Sigmoid colon (tissue), 7 donors: ENCODE results near the gene ADGRV1. TPM values are rescaled to one million over a fixed set of nuclear protein-coding genes. Genes with fewer than 3 reads are reported as not detected.

Experiments used
- DNase-seq: peaks from one replicate; pipeline ENCODE4 v3.0.0-alpha.2; 2019
- H3K27ac ChIP-seq, 4 donors: fragments of 200-600 bp; sonication (generic); one replicate each; pipeline ENCODE4 v1.5.1; 2016 to 2019; ENCODE audit warnings: mild to moderate bottlenecking in 1 of 4
- H3K27me3 ChIP-seq, 3 donors: fragments of 200-600 bp; sonication (generic); one replicate each; pipeline ENCODE4 v1.5.1; 2019; ENCODE audit warnings: mild to moderate bottlenecking in 1 of 3
- H3K36me3 ChIP-seq, 4 donors: fragments of 200-600 bp; sonication (generic); one replicate each; pipeline ENCODE4 v1.5.1; 2016 to 2019
- H3K4me1 ChIP-seq, 4 donors: fragments of 200-600 bp; sonication (generic); one replicate each; pipeline ENCODE4 v1.5.1; 2017 to 2019
- H3K4me3 ChIP-seq, 4 donors: fragments of 200-600 bp; sonication (generic); one replicate each; pipeline ENCODE4 v1.5.1; 2017 to 2019; ENCODE audit warnings: mild to moderate bottlenecking in 2 of 4, moderate library complexity in 1 of 4
- H3K9me3 ChIP-seq, 4 donors: fragments of 200-600 bp in 3 of 4; sonication (generic) in 3 of 4; one replicate each; pipeline versions ENCODE4 v1.5.1 to v1.6.1; 2013 to 2019
- CTCF ChIP-seq, 4 experiments: fragments of 450-650 bp in 3 of 4; fragments of 200-600 bp in 1 of 4; IDR thresholded peaks; one replicate each; pipeline ENCODE4 v1.5.1; 2016 to 2019; ENCODE audit warnings: antibody characterized with exemption in 4 of 4, mild to moderate bottlenecking in 3 of 4, moderate library complexity in 2 of 4
- EP300 ChIP-seq, 4 donors: sonication (generic); formaldehyde crosslinking; IDR thresholded peaks; one replicate each; pipeline ENCODE4 v1.6.1; 2017; ENCODE audit warnings: antibody characterized with exemption in 4 of 4
- POLR2A ChIP-seq, 2 donors: fragments of 450-650 bp; IDR thresholded peaks; one replicate each; pipeline ENCODE4 v1.6.1; 2016; ENCODE audit warnings: antibody characterized with exemption in 2 of 2, mild to moderate bottlenecking in 2 of 2, moderate library complexity in 2 of 2
- POLR2AphosphoS5 ChIP-seq, 4 donors: sonication (generic); formaldehyde crosslinking; IDR thresholded peaks; one replicate each; pipeline ENCODE4 v1.6.1; 2017; ENCODE audit warnings: antibody characterized with exemption in 4 of 4
- WGBS, 2 donors: extraction: QIAGEN DNeasy Blood & Tissue Kit; methylation state at CpG; one replicate each; pipeline ENCODE4 v1.1.7; 2013; 5-methylcytosine and 5-hydroxymethylcytosine counted together
- intact Hi-C: fragments of 100-400 bp; cut with DNase I; formaldehyde crosslinking; loops from one replicate; pipeline ENCODE4 v1.15.1; 2023
- polyA plus RNA-seq, 3 donors: library from polyadenylated mRNA; stranded (reverse); fragments of 200-250 nt; gene quantifications; one replicate each; pipeline ENCODE4 v1.2.3, GENCODE V29; 2013
- total RNA-seq, 4 donors: library from RNA; depleted of rRNA; stranded (reverse); fragments of >200 nt; gene quantifications; one replicate each; pipeline ENCODE4 v1.1.0, GENCODE V29; 2016
- donor health status: healthy with polysubstance abuse.
- donor health status: Bipolar disorder and iron deficiency.
- donor health status: healthy.

Gene ADGRV1
- total and polyA plus RNA-seq, 7 donors: 0.54 to 2.1 (median 0.74) TPM; not detected in 1

- WGBS, 2 donors: 77 to 83% methylated on average over 5 of the region's 5 CpGs
- H3K27ac ChIP-seq: no peak overlapping the region
These were observed 82.0 kb downstream of the ADGRV1 start for GRCh38 chr5:90640484-90641059.

GRCh38 chr5:90641528-90641927 is 82.9 kb downstream of the ADGRV1 start:
- 58 to 85% methylated on average over 3 of the region's 3 CpGs for WGBS, 2 donors
- no peaks in the 10 kb centered on the region for H3K36me3 ChIP-seq

More at GRCh38 chr5:90640484-90641059, 82.0 kb downstream of the ADGRV1 start:
- Histone ChIP-seq H3K36me3 (no peaks in the 10 kb centered on the region), H3K4me3 (no peak overlapping the region), H3K27me3 (no peaks in the 10 kb centered on the region), H3K9me3 (no peaks in the 10 kb centered on the region), H3K4me1 (no peaks in the 10 kb centered on the region)
- DNase-seq: no peak
- TF ChIP-seq CTCF (IDR thresholded peaks at IDR 0.05): no peak
- no peak for TF ChIP-seq EP300 (IDR thresholded peaks at IDR 0.05)
- TF ChIP-seq POLR2A (IDR thresholded peaks at IDR 0.05): no peak
- no peak for TF ChIP-seq POLR2AphosphoS5 (IDR thresholded peaks at IDR 0.05)
- intact Hi-C loops: no loop called here

GRCh38 chr5:90642706-90643229 is 84.2 kb downstream of the ADGRV1 start:
- TF ChIP-seq POLR2A (IDR thresholded peaks at IDR 0.05): no peak
- no peak for TF ChIP-seq CTCF (IDR thresholded peaks at IDR 0.05)
- TF ChIP-seq POLR2AphosphoS5 (IDR thresholded peaks at IDR 0.05): no peak
- no peak for TF ChIP-seq EP300 (IDR thresholded peaks at IDR 0.05)
- Histone ChIP-seq H3K36me3 (no peaks in the 10 kb centered on the region), H3K9me3 (no peaks in the 10 kb centered on the region), H3K4me3 (no peak overlapping the region), H3K27me3 (no peaks in the 10 kb centered on the region), H3K4me1 (no peaks in the 10 kb centered on the region), H3K27ac (no peak overlapping the region)
- intact Hi-C loops: no loop called here
- DNase-seq: no peak
- 81 to 82% methylated on average over 4 of the region's 4 CpGs for WGBS, 2 donors

More at GRCh38 chr5:90641528-90641927, 82.9 kb downstream of the ADGRV1 start:
- Histone ChIP-seq H3K4me3 (no peak overlapping the region), H3K9me3 (no peaks in the 10 kb centered on the region), H3K27ac (no peak overlapping the region), H3K27me3 (no peaks in the 10 kb centered on the region), H3K4me1 (no peaks in the 10 kb centered on the region)
- no peak for TF ChIP-seq EP300 (IDR thresholded peaks at IDR 0.05)
- TF ChIP-seq POLR2AphosphoS5 (IDR thresholded peaks at IDR 0.05): no peak
- no peak for TF ChIP-seq CTCF (IDR thresholded peaks at IDR 0.05)
- TF ChIP-seq POLR2A (IDR thresholded peaks at IDR 0.05): no peak
- intact Hi-C loops: no loop called here
- DNase-seq: no peak

- H3K4me1 ChIP-seq: no peaks in the 10 kb centered on the region
- no peak overlapping the region for H3K27ac ChIP-seq
- H3K27me3 ChIP-seq: no peaks in the 10 kb centered on the region
- 49 to 71% methylated on average over 4 of the region's 4 CpGs for WGBS, 2 donors
- H3K4me3 ChIP-seq: no peak overlapping the region
- DNase-seq: no peak
- no peaks in the 10 kb centered on the region for H3K36me3 ChIP-seq
- intact Hi-C loops: no loop called here
- H3K9me3 ChIP-seq: no peaks in the 10 kb centered on the region
- no peak for TF ChIP-seq EP300 (IDR thresholded peaks at IDR 0.05)
- TF ChIP-seq POLR2A (IDR thresholded peaks at IDR 0.05): no peak
- no peak for TF ChIP-seq POLR2AphosphoS5 (IDR thresholded peaks at IDR 0.05)
- TF ChIP-seq CTCF (IDR thresholded peaks at IDR 0.05): no peak
These were observed 85.5 kb downstream of the ADGRV1 start for GRCh38 chr5:90644132-90644531.
